HG03196 (cell line): ENCODE data around the gene CHST9.

ENCODE experiments used
- ATAC-seq: cut with Tn5 transposase; IDR thresholded peaks from one replicate; pipeline ENCODE4 v1.9.1; 2021; ENCODE audit not compliant: unreplicated experiment

The CHST9 gene

DNA sequence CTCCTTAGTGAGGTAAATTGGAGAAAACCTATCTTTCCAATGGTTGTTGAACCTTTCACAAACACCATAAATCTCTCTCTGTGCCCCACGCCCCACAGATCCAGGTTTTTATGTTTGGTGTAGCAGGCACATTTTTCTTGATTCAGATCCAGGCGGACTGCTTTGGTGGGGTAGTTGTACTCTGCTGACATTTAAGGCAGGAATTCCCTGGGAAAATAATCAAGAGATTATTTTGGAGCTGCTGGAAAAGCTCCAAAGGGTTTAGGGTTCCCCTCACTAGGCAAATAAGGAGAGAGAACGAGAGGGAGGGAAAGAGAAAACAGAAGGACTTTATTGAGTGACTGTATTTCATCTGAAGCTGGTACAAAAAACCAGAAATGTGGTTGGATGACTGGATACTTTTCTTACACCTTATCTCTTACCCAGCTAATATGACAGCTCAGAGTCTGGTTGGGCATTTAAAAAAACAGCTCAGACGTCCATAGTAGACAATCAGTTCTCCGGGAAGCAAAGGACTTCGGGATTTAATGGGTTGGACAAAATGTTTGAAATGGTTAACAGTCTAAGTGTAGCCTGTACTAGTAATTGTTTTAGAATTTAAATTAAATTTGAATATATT lies 316.0 kb downstream of the CHST9 start:
- no peak for ATAC-seq

DNA sequence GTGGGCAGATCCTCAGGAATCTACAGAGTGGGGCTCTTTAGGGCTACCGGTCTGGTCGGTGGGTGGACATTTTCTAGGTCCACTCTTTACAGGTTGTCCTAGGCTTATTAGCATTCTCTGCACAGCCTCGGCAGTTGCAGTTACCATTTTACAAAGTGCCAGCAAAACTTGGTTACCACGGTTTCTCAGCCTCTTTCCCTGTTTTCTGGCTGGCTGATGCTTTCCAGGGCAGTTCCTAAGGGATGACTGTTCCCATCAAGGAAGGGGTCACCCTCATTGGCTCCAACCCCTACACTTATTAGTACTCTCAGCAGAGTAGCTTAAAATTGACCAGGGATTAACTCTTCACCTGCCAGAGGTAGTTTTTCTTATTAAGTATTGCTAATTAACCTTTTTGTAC lies 317.6 kb downstream of the CHST9 start:
- ATAC-seq: no peak

DNA sequence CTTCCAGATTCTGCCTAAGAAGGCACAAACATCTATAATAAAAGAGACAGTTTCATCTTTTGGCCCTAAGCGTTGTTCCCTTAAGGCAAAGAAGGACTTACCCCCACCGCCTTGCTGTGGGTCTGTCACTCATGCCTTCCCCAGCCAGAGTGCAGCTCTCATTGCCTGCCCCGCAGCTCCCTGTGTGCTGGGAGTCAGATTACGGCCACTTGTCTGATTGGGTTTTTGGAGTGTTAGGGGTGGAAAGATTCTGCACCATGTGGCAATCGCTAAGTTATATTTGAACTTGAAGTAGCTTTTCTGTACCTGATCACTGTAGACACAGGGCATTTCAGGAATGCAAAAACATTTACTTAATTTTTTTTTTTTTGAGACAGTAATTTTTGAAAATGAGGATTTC lies 319.6 kb downstream of the CHST9 start, which contains the start of gene AQP4:
Gene AQP4 (minus strand): TSS at position 151 of the 400 bp plus-strand sequence. CDS start 18 bp downstream, at position 133.
- no peak for ATAC-seq

DNA sequence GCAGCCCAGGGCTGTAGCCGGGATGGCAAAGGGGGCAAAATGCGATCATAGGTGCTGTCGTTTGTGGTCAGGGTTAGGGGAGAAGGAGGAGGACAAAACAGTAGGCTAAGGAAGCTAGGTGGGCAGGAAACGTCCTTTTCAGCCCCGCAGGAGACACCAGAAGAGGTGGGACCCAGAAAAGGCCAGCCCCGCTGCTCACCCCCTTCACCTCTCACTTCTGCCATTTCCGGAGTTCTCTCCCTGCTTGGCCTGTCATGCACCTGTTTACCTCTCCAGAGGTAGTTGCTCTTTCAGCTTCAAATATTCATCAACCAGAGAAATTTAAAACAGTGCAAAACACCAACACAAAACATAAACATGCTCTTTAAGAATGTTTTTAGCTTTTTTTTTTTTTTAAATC lies 320.4 kb downstream of the CHST9 start:
- ATAC-seq: no peak

DNA sequence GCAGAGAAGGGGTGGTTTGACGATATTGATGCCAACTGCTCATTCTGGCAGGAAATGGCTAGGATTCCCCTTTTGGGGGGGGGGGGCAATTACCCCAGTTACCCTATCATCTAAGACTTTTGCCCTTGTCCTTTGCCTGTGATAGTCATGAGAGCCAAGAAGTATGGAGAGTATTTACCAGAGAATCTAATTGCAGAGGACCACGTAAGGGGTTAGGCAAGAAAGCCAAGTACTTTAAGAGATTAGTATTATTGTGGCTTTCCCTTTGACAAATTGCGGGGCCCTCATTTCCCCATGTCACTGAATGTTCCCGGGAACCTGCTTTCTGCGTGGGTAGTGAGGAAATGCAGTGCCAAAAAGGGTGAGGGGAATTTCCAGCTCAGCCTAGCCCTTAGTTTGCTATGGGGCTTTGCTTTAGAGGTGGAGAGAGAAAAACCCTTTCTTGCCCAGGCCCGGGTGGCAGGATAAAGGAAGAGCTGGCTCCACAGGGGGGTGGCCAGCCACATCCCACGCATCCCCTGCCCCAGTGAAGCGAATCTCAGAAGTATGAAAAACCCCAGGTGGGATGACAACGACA lies 321.1 kb downstream of the CHST9 start:
- ATAC-seq: no peak

DNA sequence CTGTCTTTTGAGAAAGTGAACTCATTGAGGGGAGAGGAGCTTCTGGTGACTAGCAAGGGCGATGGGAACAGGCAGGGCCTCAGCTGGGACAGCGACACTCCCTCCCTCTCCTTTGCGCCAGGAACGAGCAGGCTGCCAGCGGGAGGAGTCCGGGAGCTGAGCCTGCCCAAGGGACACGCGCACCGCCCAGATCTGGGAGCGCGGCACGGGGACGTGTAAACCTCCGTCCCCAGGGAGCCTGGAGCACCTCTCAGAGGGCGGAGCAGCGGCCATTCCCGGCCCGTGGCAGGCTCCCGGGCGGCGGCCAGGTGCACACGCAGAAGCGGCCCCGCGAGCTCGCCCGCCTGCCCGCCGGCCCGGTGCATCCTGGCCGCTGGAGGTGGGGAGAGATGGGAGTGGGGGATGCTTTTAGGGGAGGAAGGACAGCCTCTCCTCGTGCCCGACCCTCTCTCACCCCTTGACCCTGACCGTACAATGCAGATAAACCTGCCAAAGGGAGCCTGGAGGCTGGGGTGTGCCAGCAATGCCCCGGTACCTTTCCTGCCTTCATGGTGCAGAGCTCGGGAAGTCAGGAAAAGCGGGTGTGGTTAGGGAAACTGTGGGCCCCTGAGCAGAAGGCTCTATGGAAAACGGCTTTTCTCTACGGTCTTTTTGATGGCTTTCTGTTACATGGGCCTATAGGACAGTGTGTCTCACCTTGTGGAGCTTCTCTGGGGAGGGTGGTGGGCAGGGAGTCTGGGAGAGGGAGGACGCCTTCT lies 321.8 kb downstream of the CHST9 start:
- no peak for ATAC-seq

DNA sequence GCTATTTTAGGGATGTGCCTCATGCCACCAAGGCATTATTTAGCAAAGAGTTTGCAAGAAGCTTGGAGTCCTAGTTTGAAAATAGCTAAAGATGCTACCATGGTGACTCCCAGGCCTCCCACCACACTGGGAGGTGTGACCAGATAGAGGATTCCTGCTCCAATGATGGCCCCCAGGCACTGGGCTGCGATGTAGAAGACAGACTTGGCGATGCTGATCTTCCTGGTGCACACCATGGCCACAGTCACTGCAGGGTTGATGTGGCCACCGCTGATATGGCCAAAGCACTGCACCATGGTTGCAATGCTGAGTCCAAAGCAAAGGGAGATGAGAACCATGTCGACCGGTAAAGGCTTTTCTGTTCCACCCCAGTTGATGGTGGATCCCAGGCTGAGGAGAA lies 323.0 kb downstream of the CHST9 start:
- no peak for ATAC-seq
